NCI-H2081 treated with DMSO at 0.1 percent for 48 hours (cell line): Measurements from ENCODE around the gene PRKAR1A.
"Not testable (repeated sequence)": the region's sequence is repeated elsewhere in the genome, so short reads cannot be mapped to it uniquely, and the experiment has no call there.

ENCODE experiments used
- DNase-seq: peaks from one replicate; lab custom pipeline; 2025; lab: John Stamatoyannopoulos, UW

The PRKAR1A gene

GRCh38 chr17:68511671-68512246 lies 471 bp upstream of the PRKAR1A start:
- DNase-seq: no peak

- no peak for DNase-seq
Measured at GRCh38 chr17:68512960-68513474, 787 bp downstream of the PRKAR1A start.

GRCh38 chr17:68513932-68514331 lies 1.7 kb downstream of the PRKAR1A start:
- no peak for DNase-seq

- no peak for DNase-seq
Measured at GRCh38 chr17:68514831-68515635, 2.8 kb downstream of the PRKAR1A start.

GRCh38 chr17:68516732-68517131 lies 4.5 kb downstream of the PRKAR1A start:
- no peak for DNase-seq

GRCh38 chr17:68517605-68518004 lies 5.4 kb downstream of the PRKAR1A start:
- DNase-seq: not testable (repeated sequence)

- no peak for DNase-seq
Measured at GRCh38 chr17:68518063-68518815, 6.0 kb downstream of the PRKAR1A start.

- not testable (repeated sequence) for DNase-seq
Measured at GRCh38 chr17:68519051-68519450, 6.8 kb downstream of the PRKAR1A start.

GRCh38 chr17:68519911-68520310 lies 7.7 kb downstream of the PRKAR1A start:
- DNase-seq: no peak

GRCh38 chr17:68522266-68522665 lies 10.0 kb downstream of the PRKAR1A start:
- no peak for DNase-seq

- DNase-seq: no peak
Measured at GRCh38 chr17:68526548-68526947, 14.3 kb downstream of the PRKAR1A start.

- no peak for DNase-seq
Measured at GRCh38 chr17:68527314-68527713, 15.1 kb downstream of the PRKAR1A start.

GRCh38 chr17:68531252-68531651 lies 19.0 kb downstream of the PRKAR1A start:
- DNase-seq: no peak

- DNase-seq: no peak
Measured at GRCh38 chr17:68532826-68533225, 20.6 kb downstream of the PRKAR1A start.

GRCh38 chr17:68533887-68534694 lies 21.9 kb downstream of the PRKAR1A start:
- no peak for DNase-seq

GRCh38 chr17:68534695-68535088 lies 22.5 kb downstream of the PRKAR1A start:
- no peak for DNase-seq

GRCh38 chr17:68535922-68536321 lies 23.7 kb downstream of the PRKAR1A start:
- no peak for DNase-seq

GRCh38 chr17:68539548-68540467 lies 27.6 kb downstream of the PRKAR1A start:
- DNase-seq: no peak

GRCh38 chr17:68540981-68541380 lies 28.8 kb downstream of the PRKAR1A start:
- DNase-seq: no peak

GRCh38 chr17:68541816-68542215 lies 29.6 kb downstream of the PRKAR1A start:
- no peak for DNase-seq
